Type B pancreatic cell (in vitro differentiated cells): Measurements from ENCODE around the gene ZBTB7B. TPM values are rescaled to one million over a fixed set of nuclear protein-coding genes. Genes with fewer than 3 reads are reported as not detected.

Experiments used
- DNase-seq: peaks from one replicate; pipeline ENCODE4 v3.0.0; 2021; ENCODE audit warnings: mixed read lengths; ENCODE audit not compliant: unreplicated experiment; ENCODE audit errors: extremely low spot score
- H3K27ac Mint-ChIP-seq: 2 replicates; pipeline ENCODE4 v1.8.0; 2021; ENCODE audit warnings: mild to moderate bottlenecking, mixed read lengths
- H3K27me3 Mint-ChIP-seq: 2 replicates; pipeline ENCODE4 v1.8.0; 2021; ENCODE audit warnings: mixed read lengths
- H3K36me3 Mint-ChIP-seq: 2 replicates; pipeline ENCODE4 v1.8.0; 2021; ENCODE audit warnings: mixed read lengths
- H3K4me1 Mint-ChIP-seq: one replicate; pipeline ENCODE4 v1.8.0; 2021; ENCODE audit warnings: mixed read lengths; ENCODE audit not compliant: unreplicated experiment
- H3K4me3 Mint-ChIP-seq: 2 replicates; pipeline ENCODE4 v1.8.0; 2021; ENCODE audit warnings: mild to moderate bottlenecking, mixed read lengths
- H3K9me3 Mint-ChIP-seq: 2 replicates; pipeline ENCODE4 v1.8.0; 2021; ENCODE audit warnings: mixed read lengths
- CTCF ChIP-seq: fragments of 200-600 bp; sonication (generic); conservative IDR thresholded peaks from 2 replicates; pipeline ENCODE4 v1.5.0; 2021; ENCODE audit warnings: antibody characterized with exemption, mild to moderate bottlenecking
- total RNA-seq: library from RNA; stranded (reverse); gene quantifications from 2 replicates; pipeline ENCODE4 v1.2.1, GENCODE V29; 2021; ENCODE audit warnings: low replicate concordance

Gene ZBTB7B
- total RNA-seq, 1 donor from 2014 or later: 38.1 TPM

GRCh38 chr1:154988058-154988954, 14.3 kb upstream of the ZBTB7B start:
- Mint-ChIP-seq H3K9me3 (no peaks in the 10 kb centered on the region), H3K27me3 (no peaks in the 10 kb centered on the region), H3K36me3 (peaks cover 4% of the 10 kb centered on the region), H3K27ac (no peak overlapping the region), H3K4me1 (peaks cover 4% of the 10 kb centered on the region), H3K4me3 (no peak overlapping the region)
- DNase-seq: no peak
- no peak for TF ChIP-seq CTCF

GRCh38 chr1:154989195-154989860, 13.3 kb upstream of the ZBTB7B start:
- DNase-seq: no peak
- TF ChIP-seq CTCF: no peak
- Mint-ChIP-seq H3K4me3 (no peak overlapping the region), H3K27me3 (no peaks in the 10 kb centered on the region), H3K9me3 (no peaks in the 10 kb centered on the region), H3K36me3 (peaks cover 4% of the 10 kb centered on the region), H3K4me1 (peaks cover 4% of the 10 kb centered on the region), H3K27ac (no peak overlapping the region)

- no peak overlapping the region for H3K27ac Mint-ChIP-seq
- peaks cover 4% of the 10 kb centered on the region for H3K4me1 Mint-ChIP-seq
- no peaks in the 10 kb centered on the region for H3K9me3 Mint-ChIP-seq
- DNase-seq: no peak
- no peak overlapping the region for H3K4me3 Mint-ChIP-seq
- no peak for TF ChIP-seq CTCF
- H3K27me3 Mint-ChIP-seq: no peaks in the 10 kb centered on the region
- H3K36me3 Mint-ChIP-seq: peaks cover 4% of the 10 kb centered on the region
Measured at GRCh38 chr1:154990276-154990675, 12.3 kb upstream of the ZBTB7B start.

GRCh38 chr1:154992721-154993571, 9.7 kb upstream of the ZBTB7B start:
- no peaks in the 10 kb centered on the region for H3K27me3 Mint-ChIP-seq
- H3K4me3 Mint-ChIP-seq: no peak overlapping the region
- no peak for TF ChIP-seq CTCF
- H3K27ac Mint-ChIP-seq: no peak overlapping the region
- no peak for DNase-seq
- no peaks in the 10 kb centered on the region for H3K9me3 Mint-ChIP-seq
- peaks cover 4% of the 10 kb centered on the region for H3K36me3 Mint-ChIP-seq
- H3K4me1 Mint-ChIP-seq: peaks cover 21% of the 10 kb centered on the region

GRCh38 chr1:154993572-154994268, 8.9 kb upstream of the ZBTB7B start, which contains the start of gene LENEP:
TSS of gene LENEP (plus strand) at chr1:154993586. CDS start at chr1:154993608, 22 bp downstream.
- Mint-ChIP-seq H3K36me3 (peaks cover 4% of the 10 kb centered on the region), H3K4me3 (no peak within 1 kb of the TSS), H3K9me3 (no peaks in the 10 kb centered on the region), H3K27ac (peak within 1 kb of the TSS; percentile 38), H3K4me1 (peaks cover 25% of the 10 kb centered on the region), H3K27me3 (no peaks in the 10 kb centered on the region)
- no peak for TF ChIP-seq CTCF
- DNase-seq: no peak
